Frontal cortex (tissue), 4 donors: ENCODE measurements around the gene CD2AP. TPM values are rescaled to one million over a fixed set of nuclear protein-coding genes. Genes with fewer than 3 reads are reported as not detected.

Source experiments
- DNase-seq, 2 donors: peaks; one replicate each; pipeline ENCODE4 v3.0.0; 2012; ENCODE audit warnings: low spot score in 2 of 2
- FAIRE-seq: peaks from 2 replicates; lab custom pipeline; 2012; peaks lifted over from hg19 to GRCh38; lab: Jason Lieb, UNC
- total RNA-seq: library from RNA; depleted of rRNA; stranded (reverse); fragments of >200 nt; gene quantifications from one replicate; pipeline ENCODE4 v1.2.3, GENCODE V29; 2014
- donor health status: control.
- donor health status: control.
- donor health status: control.

The CD2AP gene
- total RNA-seq, 1 donor from 2014 or later, result 17.9 TPM

- no peak for FAIRE-seq
- no peak for DNase-seq
Observed at GRCh38 chr6:47490676-47491075, 13.1 kb downstream of the CD2AP start.

DNA sequence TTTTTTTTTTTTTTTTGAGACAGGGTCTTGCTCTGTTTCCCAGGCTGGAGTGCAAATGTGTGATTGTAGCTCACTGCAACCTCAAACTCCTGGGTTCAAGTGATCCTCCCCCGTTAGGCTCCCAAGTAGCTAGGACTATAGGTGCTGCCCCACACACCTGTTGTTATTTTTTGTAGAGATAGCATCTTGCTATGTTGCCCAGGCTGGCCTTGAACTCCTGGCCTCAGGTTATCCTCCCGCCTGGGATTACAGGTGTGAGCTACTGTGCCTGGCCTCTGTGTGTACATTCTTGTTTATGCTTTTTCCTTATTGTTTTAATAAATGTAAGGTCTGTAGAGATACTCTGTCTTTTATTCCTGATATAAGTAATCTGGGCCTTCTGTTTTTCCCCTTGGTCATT is 14.8 kb downstream of the CD2AP start:
- no peak for DNase-seq
- no peak for FAIRE-seq

DNA sequence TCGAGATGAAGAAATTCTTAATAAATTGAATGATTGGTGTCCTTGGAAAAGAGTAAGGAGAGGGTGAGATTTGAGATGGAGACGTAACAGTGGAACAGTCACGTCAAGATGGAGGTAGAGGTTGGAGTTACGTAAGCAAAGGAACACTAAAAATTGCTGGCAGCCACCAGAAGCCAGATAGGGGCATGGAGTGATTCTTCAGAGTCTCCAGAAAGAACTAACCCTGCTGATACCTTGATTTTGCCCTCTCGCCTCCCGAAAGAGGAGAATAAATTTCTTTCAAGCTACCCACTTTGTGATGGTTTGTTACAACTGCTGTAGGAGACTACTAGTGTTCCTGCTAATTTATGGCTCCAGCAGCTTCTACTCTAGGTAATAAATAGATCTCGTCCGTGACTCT is 17.6 kb downstream of the CD2AP start:
- FAIRE-seq (no peak), DNase-seq (no peak)

DNA sequence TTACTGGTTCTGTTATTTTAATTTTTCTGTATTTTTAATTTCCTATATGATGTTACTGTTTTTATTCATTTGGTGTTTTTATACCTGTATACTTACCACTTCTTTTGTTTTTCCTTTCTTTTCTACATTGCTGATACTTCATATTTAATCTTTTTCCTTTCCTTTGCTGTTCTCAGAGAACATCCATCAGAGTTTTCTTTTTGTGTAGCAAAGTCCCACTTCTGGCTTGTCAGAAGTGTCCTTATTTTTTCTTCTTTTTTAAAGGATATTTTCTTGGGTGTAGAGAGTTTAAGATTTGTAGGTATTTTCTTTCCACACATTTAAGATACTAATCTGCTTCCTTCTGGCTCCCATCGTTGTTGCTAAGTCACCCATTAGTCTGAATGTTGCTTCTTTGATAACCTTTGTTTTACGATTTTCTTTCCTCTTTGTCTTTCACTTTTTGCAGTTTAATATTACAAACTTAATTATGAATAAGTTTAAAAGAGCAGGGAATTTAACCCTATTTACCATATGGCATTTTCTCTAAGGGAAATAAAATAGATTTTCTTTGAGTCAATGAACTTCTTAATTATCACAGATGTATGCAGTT is 18.5 kb downstream of the CD2AP start:
- FAIRE-seq (no peak), DNase-seq (no peak)

- FAIRE-seq (no peak), DNase-seq (no peak)
Observed at GRCh38 chr6:47496935-47497579, 19.5 kb downstream of the CD2AP start.

DNA sequence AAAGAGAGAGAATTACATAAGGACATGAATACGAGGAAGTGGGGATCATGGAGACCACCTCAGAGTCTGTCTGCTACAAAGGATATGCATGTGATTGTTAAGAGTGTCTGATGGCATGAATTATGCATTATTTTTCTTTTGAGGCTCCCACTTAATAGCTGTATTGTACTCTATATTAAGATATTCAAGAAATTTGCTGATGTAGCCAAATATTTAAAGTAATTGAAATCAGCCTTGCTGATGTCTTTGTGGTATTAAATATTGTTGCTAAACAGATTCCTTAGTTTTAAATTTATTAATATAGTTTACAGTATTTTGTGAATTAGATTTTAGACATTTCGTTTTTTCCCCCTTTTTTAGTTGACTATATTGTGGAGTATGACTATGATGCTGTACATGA is 25.3 kb downstream of the CD2AP start:
- no peak for DNase-seq
- no peak for FAIRE-seq

GRCh38 chr6:47509937-47510336 is 32.3 kb downstream of the CD2AP start:
- FAIRE-seq, result no peak
- DNase-seq, result no peak

DNA sequence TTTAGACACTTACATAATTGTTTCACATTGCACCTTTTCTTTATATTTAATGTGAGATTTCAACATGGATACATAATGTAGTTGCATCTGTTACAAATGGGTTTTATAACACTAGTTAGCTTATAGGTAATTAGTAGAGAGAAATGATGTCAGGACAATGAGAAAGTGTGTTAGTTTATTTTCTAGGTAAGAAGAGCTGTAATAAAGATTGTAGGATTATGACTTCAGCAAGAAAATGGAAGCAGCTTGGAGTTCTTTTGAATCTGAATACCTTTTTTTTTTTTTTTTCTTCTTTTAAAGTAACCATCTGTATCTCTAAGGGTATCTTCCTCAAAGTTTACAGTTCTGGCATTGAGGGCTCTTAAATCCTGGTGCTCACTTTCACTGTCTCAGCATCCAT is 35.3 kb downstream of the CD2AP start:
- FAIRE-seq, result no peak
- no peak for DNase-seq

GRCh38 chr6:47519279-47519678 is 41.7 kb downstream of the CD2AP start:
- no peak for DNase-seq
- FAIRE-seq, result no peak

- FAIRE-seq, result no peak
- no peak for DNase-seq
Observed at GRCh38 chr6:47520282-47520681, 42.7 kb downstream of the CD2AP start.

DNA sequence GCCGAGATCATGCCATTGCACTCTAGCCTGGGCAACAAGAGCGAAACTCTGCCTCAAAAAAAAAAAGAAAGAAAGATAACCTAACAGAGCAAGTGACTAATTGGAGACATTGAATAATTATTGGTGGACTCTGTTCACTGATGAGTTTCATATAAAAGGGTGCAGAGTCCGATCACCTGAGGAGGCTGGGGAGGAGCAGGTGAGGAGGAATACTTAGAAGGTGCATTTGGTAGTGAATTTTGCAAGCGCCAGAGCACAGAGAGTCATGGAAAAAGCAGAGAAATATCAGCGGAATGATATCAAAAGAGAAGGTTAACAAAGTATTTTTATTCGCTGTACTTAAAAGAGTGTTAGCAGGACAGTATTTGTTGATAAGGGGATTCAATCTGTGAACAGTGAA is 44.4 kb downstream of the CD2AP start:
- DNase-seq, result no peak
- FAIRE-seq, result no peak

DNA sequence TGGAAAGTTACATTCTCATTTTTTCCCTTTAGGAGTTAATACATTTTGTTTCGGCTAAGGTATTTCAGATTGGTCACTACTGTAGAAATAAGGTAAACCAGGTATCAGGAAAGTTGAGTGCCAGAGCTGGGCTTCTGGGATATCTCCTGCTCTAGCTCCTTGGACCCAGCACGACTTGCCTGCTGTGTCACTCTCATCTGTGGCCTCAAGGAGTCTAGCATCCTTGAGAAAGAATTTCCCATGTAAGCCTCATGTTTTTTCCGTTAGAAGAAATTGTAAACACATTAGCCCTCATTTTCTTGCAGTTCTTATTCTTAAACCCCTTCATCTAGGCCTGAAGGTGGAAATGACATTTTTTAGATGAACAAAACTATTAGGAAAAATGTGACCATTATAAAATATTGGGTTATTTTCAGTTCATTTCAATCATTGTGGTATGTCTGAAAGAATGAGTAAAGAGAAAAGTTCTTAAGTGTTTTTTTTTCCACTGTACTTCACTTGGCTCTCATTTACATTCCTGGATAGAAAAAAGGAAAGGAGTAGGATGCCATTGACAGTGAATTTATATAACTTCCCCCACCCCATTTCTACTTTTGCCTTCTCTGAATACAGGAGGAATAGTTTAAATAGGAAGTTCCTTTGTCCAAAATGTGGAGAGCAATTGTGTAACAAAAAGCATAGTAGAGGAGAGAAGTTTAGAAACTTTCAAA is 46.7 kb downstream of the CD2AP start:
- FAIRE-seq (no peak), DNase-seq (no peak)

- no peak for FAIRE-seq
- no peak for DNase-seq
Observed at GRCh38 chr6:47525330-47526057, 47.9 kb downstream of the CD2AP start.

DNA sequence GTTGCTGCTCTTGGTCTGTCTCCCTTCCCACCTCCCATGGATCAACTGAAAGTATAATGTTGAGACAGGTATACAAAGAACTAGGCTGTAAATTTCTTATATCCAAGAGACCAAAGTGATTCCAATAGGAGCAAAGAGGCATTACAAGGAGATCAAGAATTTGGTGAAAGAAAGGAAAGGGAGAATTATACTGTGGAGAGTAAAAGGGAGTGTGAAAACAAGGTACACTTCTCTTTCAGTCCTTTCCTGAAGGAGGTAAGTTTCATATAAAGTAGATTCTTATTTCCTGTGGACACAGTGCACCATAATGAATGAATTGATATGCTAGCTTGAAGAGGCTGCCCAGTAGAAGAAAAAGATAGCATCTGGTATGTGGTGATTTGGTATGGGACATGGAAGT is 49.7 kb downstream of the CD2AP start:
- no peak for FAIRE-seq
- DNase-seq, result no peak

DNA sequence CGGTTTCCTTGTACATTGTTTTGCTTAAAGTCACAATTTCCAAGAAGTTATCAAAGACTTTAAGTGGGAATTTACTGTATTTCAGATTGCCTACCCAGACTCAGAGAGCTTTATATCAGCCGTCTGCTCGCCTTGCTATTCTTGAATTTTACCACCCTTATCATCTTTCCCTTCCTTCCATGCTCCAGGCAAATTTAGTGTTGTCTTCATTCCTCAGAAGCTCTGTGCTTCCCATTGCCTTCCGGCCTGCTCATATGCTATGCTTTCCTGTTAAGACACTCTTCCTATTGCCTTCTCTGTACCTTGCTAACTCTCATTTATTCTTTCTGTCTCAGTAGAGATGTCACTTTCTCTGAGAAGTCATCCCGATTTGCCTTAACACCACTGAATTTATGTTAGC is 52.1 kb downstream of the CD2AP start:
- DNase-seq, result no peak
- FAIRE-seq, result no peak

GRCh38 chr6:47532981-47533585 is 55.5 kb downstream of the CD2AP start:
- no peak for FAIRE-seq
- no peak for DNase-seq

DNA sequence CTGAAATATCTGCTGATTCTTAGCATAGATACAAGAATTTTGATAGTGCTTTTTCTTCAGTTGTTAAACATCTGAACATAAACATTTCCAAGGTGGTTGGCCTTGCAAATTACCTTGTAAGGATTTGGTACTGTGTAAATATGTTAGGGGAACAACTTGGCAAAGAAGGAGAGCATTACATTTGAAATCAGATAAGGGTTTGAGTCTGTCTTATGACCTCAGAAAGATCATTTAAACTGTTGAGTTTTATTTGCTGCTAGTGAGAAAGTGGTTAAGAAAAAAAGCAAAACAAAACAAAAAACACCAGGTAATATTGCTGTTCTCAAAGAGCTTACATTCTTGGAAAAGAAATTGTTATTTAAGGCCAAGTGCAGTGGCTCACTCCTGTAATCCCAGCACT is 56.5 kb downstream of the CD2AP start:
- FAIRE-seq (no peak), DNase-seq (no peak)

DNA sequence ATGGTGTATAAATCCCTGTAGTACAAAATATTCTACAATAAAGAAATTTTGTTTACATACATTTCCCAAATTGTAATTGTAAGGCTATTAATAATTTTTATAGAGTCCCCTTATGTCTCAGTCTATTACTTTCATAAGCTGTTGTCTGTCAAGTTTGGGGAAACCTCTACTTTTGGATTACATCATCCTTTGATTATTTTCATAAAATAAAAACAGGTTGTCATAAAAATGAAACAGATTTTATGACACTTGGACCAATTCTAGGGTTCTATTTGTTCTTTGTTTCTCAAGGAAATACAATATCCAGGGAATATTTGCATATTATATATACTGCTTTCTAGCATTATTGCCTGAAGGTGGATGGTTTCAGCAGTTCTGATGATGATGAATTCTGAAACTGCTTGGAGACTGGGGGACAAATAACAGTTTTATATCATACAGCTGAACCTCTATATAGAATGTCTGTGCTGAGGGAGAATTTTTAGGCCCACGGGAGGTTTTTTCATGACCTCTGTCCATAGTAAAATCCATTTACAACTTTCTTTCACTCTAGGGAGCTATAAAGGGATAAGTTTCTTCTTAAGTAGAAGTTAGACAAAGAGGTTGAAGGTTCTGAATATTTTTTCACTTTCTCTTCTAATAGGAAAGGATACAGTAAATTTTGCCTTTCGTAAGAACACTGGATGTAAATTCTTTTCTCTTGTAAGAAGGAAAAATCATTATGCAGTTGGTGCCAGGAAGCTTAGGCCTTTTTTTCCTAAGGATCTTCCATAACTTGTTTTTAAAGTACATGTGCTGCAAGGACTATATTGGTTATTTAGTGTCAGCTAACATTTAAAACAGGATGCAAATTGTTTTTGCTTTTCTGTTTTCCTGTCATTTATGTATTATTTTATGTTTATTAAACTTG is 58.0 kb downstream of the CD2AP start:
- FAIRE-seq (no peak), DNase-seq (no peak)

- FAIRE-seq (no peak), DNase-seq (no peak)
Observed at GRCh38 chr6:47536816-47537401, 59.3 kb downstream of the CD2AP start.
